GM10266 (cell line): Measurements from ENCODE around the gene HRK.
A peak's percentile ranks its signal among the peaks of the same experiment; 100 is the strongest.
"Not testable (repeated sequence)": the region's sequence is repeated elsewhere in the genome, so short reads cannot be mapped to it uniquely, and the experiment has no call there.

Experiments used
- DNase-seq: peaks from one replicate; pipeline ENCODE4 v3.0.0; 2012; ENCODE audit errors: extremely low spot score
- TF ChIP-seq, protein P1 (sequence below): IDR thresholded peaks from 2 replicates; pipeline ENCODE4 v1.5.1; 2012; ENCODE audit warnings: mild to moderate bottlenecking, low read depth; ENCODE audit not compliant: control insufficient read depth, insufficient read depth; ENCODE audit errors: missing control alignments

The HRK gene

DNA sequence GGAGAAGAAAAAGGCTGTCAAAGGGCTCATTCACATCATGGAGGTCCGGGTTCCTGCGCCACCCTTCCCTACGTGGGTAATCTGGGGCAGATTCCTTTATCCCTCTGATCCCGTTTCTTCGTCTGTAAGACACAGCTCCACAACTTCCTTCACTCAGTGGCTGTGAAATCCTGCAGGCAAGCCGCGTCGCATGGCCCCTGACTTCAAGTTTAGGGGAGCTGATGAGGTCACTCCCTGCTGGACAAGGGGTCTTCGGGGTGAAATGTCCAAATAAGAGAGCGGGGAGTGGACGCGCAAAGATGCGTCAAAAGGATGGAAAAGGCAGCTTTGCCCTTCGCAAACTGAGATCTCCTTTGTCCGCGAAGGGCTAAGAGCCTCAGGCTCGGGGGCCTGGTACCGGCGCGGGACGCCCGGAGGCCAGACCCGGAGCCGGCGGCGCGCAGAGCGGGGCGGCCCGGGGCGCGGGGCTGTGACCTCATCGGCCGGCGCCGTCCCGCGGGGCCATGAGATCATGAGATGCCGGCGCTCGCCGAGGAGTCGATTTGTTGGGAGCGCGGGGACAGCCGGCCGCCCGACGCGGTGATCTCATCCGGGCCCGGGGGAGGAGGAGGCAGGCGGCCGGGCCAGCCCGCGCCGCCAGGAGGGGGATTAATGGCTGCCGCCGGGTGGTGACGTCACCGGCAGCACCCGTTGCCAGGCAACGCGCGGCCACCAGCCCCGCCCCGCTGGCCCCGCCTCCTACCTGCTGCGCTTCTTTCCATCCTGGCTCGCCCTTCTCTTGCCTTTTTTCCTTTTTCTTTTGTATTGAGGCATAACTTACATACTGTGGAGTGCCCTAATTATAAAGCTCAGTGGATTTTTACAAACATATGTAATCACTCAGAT lies 62.1 kb downstream of the HRK start:
- TF ChIP-seq, protein P1, sequence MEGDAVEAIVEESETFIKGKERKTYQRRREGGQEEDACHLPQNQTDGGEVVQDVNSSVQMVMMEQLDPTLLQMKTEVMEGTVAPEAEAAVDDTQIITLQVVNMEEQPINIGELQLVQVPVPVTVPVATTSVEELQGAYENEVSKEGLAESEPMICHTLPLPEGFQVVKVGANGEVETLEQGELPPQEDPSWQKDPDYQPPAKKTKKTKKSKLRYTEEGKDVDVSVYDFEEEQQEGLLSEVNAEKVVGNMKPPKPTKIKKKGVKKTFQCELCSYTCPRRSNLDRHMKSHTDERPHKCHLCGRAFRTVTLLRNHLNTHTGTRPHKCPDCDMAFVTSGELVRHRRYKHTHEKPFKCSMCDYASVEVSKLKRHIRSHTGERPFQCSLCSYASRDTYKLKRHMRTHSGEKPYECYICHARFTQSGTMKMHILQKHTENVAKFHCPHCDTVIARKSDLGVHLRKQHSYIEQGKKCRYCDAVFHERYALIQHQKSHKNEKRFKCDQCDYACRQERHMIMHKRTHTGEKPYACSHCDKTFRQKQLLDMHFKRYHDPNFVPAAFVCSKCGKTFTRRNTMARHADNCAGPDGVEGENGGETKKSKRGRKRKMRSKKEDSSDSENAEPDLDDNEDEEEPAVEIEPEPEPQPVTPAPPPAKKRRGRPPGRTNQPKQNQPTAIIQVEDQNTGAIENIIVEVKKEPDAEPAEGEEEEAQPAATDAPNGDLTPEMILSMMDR: no peak
- peak; percentile 98 for DNase-seq

- TF ChIP-seq, protein P1: no peak
- DNase-seq: peak; percentile 42
These were observed 62.8 kb downstream of the HRK start for GRCh38 chr12:116818341-116818856.

DNA sequence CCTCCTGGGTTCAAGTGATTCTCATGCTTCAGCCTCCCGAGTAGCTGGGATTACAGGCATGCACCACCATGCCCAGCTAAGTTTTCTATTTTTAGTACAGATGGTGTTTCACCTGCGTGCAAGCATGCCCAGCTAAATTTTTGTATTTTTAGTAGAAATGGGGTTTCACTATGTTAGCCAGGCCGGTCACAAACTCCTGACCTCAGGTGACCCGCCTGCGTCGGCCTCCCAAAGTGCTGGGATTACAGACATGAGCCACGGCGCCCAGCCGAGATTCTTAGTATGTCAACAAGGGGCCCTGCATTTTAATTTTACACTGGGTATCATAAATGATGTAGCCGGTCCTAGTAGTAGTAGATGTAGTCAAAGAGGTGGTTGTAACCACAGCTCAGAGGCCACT lies 66.5 kb downstream of the HRK start:
- DNase-seq: not testable (repeated sequence)

- no peak for DNase-seq
- TF ChIP-seq, protein P1: no peak
These were observed 67.8 kb downstream of the HRK start for GRCh38 chr12:116813271-116814041.

DNA sequence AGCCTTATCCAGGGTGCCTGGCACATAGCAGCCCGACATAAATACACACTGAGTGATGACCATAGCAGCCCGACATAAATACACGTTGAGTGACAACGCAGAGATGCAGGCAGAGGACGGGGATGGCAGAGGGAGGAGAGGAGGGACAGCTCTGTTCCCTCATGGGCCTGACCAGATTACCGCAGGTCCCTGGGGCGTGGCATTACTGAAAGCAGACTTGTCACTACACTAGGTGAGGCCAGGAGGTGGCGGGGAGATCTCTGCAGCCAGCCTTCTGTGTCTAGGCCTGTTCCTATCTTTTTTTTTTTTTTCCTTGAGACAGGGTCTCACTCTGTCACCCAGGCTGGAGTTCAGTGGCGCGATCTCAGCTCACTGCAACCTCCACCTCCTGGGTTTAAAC lies 69.0 kb downstream of the HRK start:
- no peak for DNase-seq
- TF ChIP-seq, protein P1: no peak

- TF ChIP-seq, protein P1: no peak
- DNase-seq: no peak
These were observed 72.8 kb downstream of the HRK start for GRCh38 chr12:116808113-116809105.

DNA sequence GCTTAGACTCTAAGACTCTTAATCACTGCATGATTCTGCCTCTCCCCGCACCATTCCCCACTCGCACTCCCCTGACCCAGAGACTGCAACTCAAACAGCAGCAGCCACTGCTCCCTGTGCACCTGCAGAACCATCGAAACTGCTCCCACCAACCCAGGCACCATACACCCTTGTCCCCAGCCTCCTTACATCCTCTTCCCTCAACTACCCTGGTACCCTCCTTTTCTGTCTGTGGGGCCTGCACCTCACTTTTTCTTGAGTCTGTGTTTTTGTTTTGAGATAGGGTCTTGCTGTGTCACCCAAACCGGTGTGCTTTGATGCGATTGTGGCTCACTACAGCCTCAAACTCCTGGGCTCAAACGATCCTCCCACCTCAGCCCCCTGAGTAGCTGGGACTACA lies 73.7 kb downstream of the HRK start:
- TF ChIP-seq, protein P1: no peak
- DNase-seq: no peak
